GM12878 (cell line): ENCODE results near the gene CD151. TPM values are rescaled to one million over a fixed set of nuclear protein-coding genes. Genes with fewer than 3 reads are reported as not detected.
A peak's percentile ranks its signal among the peaks of the same experiment; 100 is the strongest.

Source experiments
- BCLAF1 ChIP-seq: fragments of 450-650 bp; IDR thresholded peaks from 2 replicates; pipeline ENCODE4 v1.6.1; 2017; ENCODE audit warnings: antibody characterized with exemption, mild to moderate bottlenecking, moderate library complexity
- CHD1 ChIP-seq: IDR thresholded peaks from 2 replicates; pipeline ENCODE4 v1.6.1; 2012; ENCODE audit warnings: low read depth, low read length, improper control_type of control experiment
- CHD2 ChIP-seq: IDR thresholded peaks from 2 replicates; pipeline ENCODE4 v1.6.1; 2011; ENCODE audit warnings: low read depth, low read length, improper control_type of control experiment, borderline replicate concordance
- CHD4 ChIP-seq: fragments of 200-600 bp; sonication (generic); IDR thresholded peaks from 2 replicates; pipeline ENCODE4 v1.6.1; 2016; ENCODE audit warnings: mild to moderate bottlenecking
- CREM ChIP-seq: IDR thresholded peaks from 2 replicates; pipeline ENCODE4 v1.6.1; 2014; ENCODE audit warnings: antibody characterized with exemption, low read depth
- ELK1 ChIP-seq: IDR thresholded peaks from 2 replicates; pipeline ENCODE4 v1.6.1; 2012; ENCODE audit warnings: low read depth, low read length, improper control_type of control experiment
- IKZF2 ChIP-seq, 2 experiments: fragments of 450-650 bp; IDR thresholded peaks; 2 replicates each; pipeline ENCODE4 v1.6.1; 2017; ENCODE audit warnings: mild to moderate bottlenecking in 2 of 2, moderate library complexity in 2 of 2
- IRF5 ChIP-seq: fragments of 450-650 bp; IDR thresholded peaks from 2 replicates; pipeline ENCODE4 v1.6.1; 2017; ENCODE audit warnings: borderline replicate concordance
- MXI1 ChIP-seq: fragments of 150-350 bp; IDR thresholded peaks from 2 replicates; pipeline ENCODE4 v1.6.1; 2011; ENCODE audit warnings: low read depth, mild to moderate bottlenecking, inconsistent platforms, low read length, improper control_type of control experiment
- NFYB ChIP-seq: IDR thresholded peaks from 2 replicates; pipeline ENCODE4 v1.6.1; 2011; ENCODE audit warnings: low read depth, mild to moderate bottlenecking, low read length, improper control_type of control experiment, moderate library complexity; ENCODE audit not compliant: insufficient read depth
- NKRF ChIP-seq: fragments of 450-650 bp; conservative IDR thresholded peaks from 2 replicates; pipeline ENCODE4 v1.6.1; 2017; ENCODE audit warnings: mild to moderate bottlenecking, moderate library complexity
- NR2F1 ChIP-seq: fragments of 450-650 bp; conservative IDR thresholded peaks from 2 replicates; pipeline ENCODE4 v1.6.1; 2017; ENCODE audit warnings: mild to moderate bottlenecking
- PAX5 ChIP-seq: IDR thresholded peaks from 2 replicates; pipeline ENCODE4 v1.6.1; 2011; ENCODE audit warnings: low read depth, low read length, borderline replicate concordance
- SMAD1 ChIP-seq: fragments of 450-650 bp; IDR thresholded peaks from 2 replicates; pipeline ENCODE4 v1.6.1; 2018; ENCODE audit warnings: mild to moderate bottlenecking, low read depth; ENCODE audit not compliant: partially characterized antibody
- STAT3 ChIP-seq: IDR thresholded peaks from 2 replicates; pipeline ENCODE4 v1.6.1; 2011; ENCODE audit warnings: low read depth, low read length, improper control_type of control experiment
- YBX1 ChIP-seq: fragments of 450-650 bp; IDR thresholded peaks from 2 replicates; pipeline ENCODE4 v1.6.1; 2016; ENCODE audit warnings: antibody characterized with exemption
- ZBED1 ChIP-seq: IDR thresholded peaks from 2 replicates; pipeline ENCODE4 v1.6.1; 2016; ENCODE audit warnings: borderline replicate concordance
- ZNF592 ChIP-seq: fragments of 450-650 bp; IDR thresholded peaks from 2 replicates; pipeline ENCODE4 v1.6.1; 2017; ENCODE audit warnings: mild to moderate bottlenecking, moderate library complexity
- polyA plus RNA-seq, 11 experiments: library from polyadenylated mRNA; depleted of rRNA in 4 of 11; unstranded in 6 of 11; stranded (reverse) in 5 of 11; fragments of >200 nt; fragmentation: Nextera tagmentation in 4 of 11; fragmentation: Illumina TruSeq in 1 of 11; extraction: Ambion mirVana in 4 of 11; extraction: Trizol in 1 of 11; gene quantifications; 1 replicate in 1 of 11; 2 replicates in 10 of 11; pipeline versions ENCODE4 v1.2.1 to v1.2.3, GENCODE V29; 2011 to 2016; ENCODE audit warnings: inconsistent platforms in 2 of 11, missing spikeins in 2 of 11, low read depth in 1 of 11
- total RNA-seq, 4 experiments: library from RNA; depleted of rRNA in 3 of 4; stranded (reverse); fragments of >200 nt in 3 of 4; fragmentation: Illumina TruSeq in 1 of 4; extraction: Trizol in 1 of 4; gene quantifications; 2 replicates each; pipeline versions ENCODE4 v1.2.1 to v1.2.3, GENCODE V29; 2013 to 2021

CD151 gene
- total and polyA plus RNA-seq, 10 of the 15 experiments (the other 5 are each of a cell fraction or from before 2014, with no cell fraction given) = 0.52 to 41.7 (median 14.7) TPM

DNA sequence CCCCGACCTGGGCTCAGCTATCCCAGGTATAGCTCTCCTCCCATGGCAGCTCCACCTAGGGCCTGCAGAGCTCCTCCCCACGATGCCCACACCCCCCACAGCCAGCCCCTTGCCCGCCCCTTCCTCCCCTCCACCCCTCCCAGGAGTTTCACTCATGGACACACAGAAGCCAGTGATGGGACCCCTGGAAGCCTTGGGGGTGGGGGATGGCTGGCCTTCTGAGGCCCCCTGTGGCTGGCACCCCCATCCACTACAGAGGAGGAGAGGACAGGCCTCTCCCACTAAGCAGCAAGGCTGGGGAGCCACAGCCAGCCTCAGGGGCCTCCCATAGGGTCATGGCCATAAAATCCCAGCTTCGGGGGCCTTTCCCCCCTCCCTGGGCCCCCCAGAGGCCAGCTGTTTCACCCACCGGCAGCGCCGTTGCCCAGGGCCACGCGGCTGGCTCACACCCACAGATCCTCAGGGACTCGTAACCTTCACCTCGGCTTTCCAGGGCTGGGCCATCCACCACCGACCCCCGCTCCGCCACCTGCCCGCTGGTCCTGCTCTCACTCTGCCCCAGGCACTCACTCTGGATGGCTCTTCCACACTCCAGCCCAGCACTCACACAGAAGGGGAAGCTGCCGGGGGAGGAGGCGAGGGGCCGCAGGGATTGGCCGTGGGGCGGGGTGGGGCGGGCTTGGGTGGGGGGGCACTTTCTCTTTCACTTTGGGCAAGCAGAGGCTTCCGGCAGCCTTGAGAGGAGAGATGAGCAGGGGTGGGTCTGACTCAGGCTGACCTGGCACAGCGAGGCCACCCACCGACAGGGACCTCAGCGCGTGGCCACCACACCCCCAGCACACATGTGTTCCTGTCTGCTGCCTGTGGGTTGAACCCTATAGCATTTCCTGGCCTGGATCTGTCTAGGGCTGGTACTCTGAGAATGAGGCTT, 36.9 kb upstream of the CD151 start (continued):
- TF ChIP-seq NKRF (peak; percentile 13; the same call in 1 of the 2 replicates), CREM (no peak), NFYB (no peak), STAT3 (no peak), SMAD1 (no peak), CHD1 (no peak), IRF5 (no peak), CHD4 (no peak), NR2F1 (peak; percentile 66), ELK1 (no peak), ZNF592 (no peak), PAX5 (no peak), ZBED1 (no peak), CHD2 (no peak), IKZF2 (IDR thresholded peaks at IDR 0.05) (peak; percentile 25 to 40; a peak in 1 of 4 replicates), YBX1 (no peak), MXI1 (no peak), BCLAF1 (no peak)
